Duodenal mucosa (tissue), 2 donors: Measurements from ENCODE around the gene CASP1.

Experiments
- H3K27ac ChIP-seq: one replicate; pipeline ENCODE4 v1.7.0; 2013; ENCODE audit warnings: low read depth, low read length
- H3K27me3 ChIP-seq, 2 donors: one replicate each; pipeline ENCODE4 v1.7.0; 2013; ENCODE audit warnings: low read length in 2 of 2, control low read depth in 1 of 2; ENCODE audit not compliant: insufficient read depth in 2 of 2, control insufficient read depth in 1 of 2
- H3K36me3 ChIP-seq, 2 donors: one replicate each; pipeline ENCODE4 v1.7.0; 2013; ENCODE audit warnings: low read length in 2 of 2, control low read depth in 1 of 2; ENCODE audit not compliant: insufficient read depth in 2 of 2, control insufficient read depth in 1 of 2
- H3K4me1 ChIP-seq, 2 donors: one replicate each; pipeline ENCODE4 v1.7.0; 2013; ENCODE audit warnings: low read length in 2 of 2, control low read depth in 1 of 2; ENCODE audit not compliant: insufficient read depth in 2 of 2, control insufficient read depth in 1 of 2
- H3K4me3 ChIP-seq, 2 donors: one replicate each; pipeline ENCODE4 v1.7.0; 2013; ENCODE audit warnings: low read length in 2 of 2, low read depth in 1 of 2
- H3K9ac ChIP-seq, 2 donors: one replicate each; pipeline ENCODE4 v1.7.0; 2013; ENCODE audit warnings: low read length in 2 of 2, low read depth in 1 of 2
- H3K9me3 ChIP-seq, 2 donors: one replicate each; pipeline ENCODE4 v1.7.0; 2013; ENCODE audit warnings: low read length in 2 of 2, control low read depth in 1 of 2; ENCODE audit not compliant: control insufficient read depth in 1 of 2

The CASP1 gene

DNA sequence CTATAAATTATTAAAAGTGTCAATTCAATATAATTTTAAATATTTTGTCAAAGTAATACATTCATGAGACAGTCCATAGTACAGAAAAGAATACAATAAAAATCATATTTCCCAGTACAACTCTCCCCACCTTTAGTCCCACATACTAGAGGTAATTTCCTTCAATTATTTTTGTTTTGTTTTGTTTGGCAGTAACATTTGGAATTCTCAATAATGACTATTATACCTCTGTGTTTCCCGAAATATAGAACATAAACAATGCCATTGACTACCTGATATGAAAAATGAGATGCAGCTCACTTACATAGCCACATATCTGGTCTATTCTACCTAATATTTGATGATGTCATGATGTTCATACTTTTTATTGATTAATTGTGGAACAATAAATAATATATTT is 42.2 kb downstream of the CASP1 start:
- Histone ChIP-seq H3K36me3 (no peaks in the 10 kb centered on the region), H3K4me3 (no peak overlapping the region), H3K27me3 (no peaks in the 10 kb centered on the region), H3K9me3 (peaks cover 0 to 2% of the 10 kb centered on the region in 2 donors), H3K27ac (no peak overlapping the region), H3K9ac (no peak overlapping the region), H3K4me1 (no peaks in the 10 kb centered on the region)

DNA sequence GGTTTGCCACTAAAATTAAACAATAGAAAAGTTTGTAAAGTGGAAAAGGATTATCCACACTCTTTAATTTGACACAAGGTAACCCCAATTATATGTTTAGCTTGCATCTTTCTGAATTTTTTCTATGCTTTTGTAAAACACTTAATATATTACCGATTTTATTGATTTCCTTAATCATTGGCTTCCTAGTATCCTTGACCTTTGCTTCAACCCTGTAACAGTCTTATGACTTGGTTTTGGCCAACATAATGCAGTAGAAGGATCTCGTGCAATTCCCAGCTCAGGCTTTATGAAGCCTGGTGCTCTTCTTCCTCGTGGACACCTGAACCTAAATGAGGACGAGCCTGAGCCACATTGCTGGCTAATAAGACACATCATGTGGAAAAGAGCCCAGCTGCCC is 43.0 kb downstream of the CASP1 start:
- Histone ChIP-seq H3K4me1 (no peaks in the 10 kb centered on the region), H3K4me3 (no peak overlapping the region), H3K9me3 (peaks cover 0 to 2% of the 10 kb centered on the region in 2 donors), H3K36me3 (no peaks in the 10 kb centered on the region), H3K27ac (no peak overlapping the region), H3K27me3 (no peaks in the 10 kb centered on the region), H3K9ac (no peak overlapping the region)

DNA sequence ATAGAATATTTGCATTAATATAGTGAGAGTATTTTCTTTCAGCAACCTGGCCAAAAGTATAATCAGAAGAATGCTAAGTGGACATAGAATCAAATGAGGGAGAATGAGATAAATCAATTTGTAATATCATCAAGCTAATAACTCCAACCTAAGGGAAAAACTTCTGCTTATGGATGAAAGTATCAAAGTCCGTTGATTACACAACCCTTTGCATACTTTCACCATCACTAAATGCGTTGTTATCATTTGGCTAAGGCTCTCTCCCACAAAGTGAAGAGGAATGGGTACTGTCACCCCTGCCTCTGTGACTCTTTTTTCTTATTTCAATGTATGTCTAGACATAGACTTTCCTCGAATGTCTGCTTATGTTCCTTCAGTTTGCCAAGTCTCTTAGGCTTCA is 50.1 kb downstream of the CASP1 start:
- no peak overlapping the region for H3K4me3 ChIP-seq
- no peaks in the 10 kb centered on the region for H3K36me3 ChIP-seq
- H3K27me3 ChIP-seq = no peaks in the 10 kb centered on the region
- H3K9me3 ChIP-seq = peaks cover 0 to 2% of the 10 kb centered on the region in 2 donors
- no peak overlapping the region for H3K9ac ChIP-seq
- H3K4me1 ChIP-seq = no peaks in the 10 kb centered on the region
- H3K27ac ChIP-seq = no peak overlapping the region

DNA sequence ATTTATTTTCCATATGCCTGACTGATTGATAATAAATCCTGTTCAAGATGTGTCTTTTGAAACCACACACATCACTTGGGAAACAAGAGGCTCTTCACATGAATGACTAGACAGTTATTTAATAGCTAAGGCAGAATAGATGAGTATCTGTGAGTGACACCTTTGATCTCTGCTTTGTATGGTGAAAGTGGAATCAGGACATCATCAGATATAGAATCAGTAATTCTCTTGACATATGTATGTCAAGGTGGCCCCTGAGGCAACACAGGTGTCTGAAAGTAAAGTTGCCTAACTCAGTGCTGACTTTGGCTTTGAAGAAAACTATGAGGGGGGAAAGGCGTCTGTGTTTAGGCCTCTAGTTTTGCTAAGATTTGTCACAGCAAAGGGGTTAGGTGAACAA is 55.1 kb downstream of the CASP1 start:
- H3K9me3 ChIP-seq = no peaks in the 10 kb centered on the region
- no peaks in the 10 kb centered on the region for H3K27me3 ChIP-seq
- no peaks in the 10 kb centered on the region for H3K36me3 ChIP-seq
- no peak overlapping the region for H3K4me3 ChIP-seq
- H3K27ac ChIP-seq = no peak overlapping the region
- no peaks in the 10 kb centered on the region for H3K4me1 ChIP-seq
- no peak overlapping the region for H3K9ac ChIP-seq
